Stimulated activated CD4-positive, alpha-beta T cell treated with anti-CD3 and anti-CD28 coated beads, Interleukin-4, amount 100 ng/mL, for 4 hours (primary cell): ENCODE measurements around the gene DENND4C.

ENCODE experiments used
- DNase-seq, 2 experiments: peaks; one replicate each; pipeline ENCODE4 v3.0.0-alpha.2; 2020

Gene DENND4C

DNA sequence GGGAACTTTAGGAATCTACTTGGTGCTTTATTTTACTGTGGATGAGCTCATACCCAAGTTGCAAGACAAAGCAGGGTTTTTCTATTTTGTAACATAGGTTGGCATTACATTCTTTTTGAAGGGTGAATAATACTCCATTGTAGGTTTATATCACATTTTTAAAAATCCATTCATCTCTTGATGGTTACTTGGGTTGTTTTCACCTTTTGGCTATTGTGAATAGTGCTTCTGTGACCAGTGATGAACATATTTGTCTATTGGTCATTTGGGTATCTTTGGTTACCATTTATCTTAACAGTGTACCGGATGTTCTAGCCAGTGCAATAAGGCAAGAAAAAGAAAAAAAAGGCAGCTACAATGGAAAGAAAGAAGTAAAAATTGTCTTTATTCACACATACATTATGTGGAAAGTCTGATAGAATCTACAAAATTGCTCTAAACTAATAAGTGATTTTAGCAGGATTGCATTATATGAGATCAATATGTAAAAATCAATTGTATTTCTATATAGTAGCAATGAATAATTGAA is 40.0 kb downstream of the DENND4C start:
- no peak for DNase-seq

DNA sequence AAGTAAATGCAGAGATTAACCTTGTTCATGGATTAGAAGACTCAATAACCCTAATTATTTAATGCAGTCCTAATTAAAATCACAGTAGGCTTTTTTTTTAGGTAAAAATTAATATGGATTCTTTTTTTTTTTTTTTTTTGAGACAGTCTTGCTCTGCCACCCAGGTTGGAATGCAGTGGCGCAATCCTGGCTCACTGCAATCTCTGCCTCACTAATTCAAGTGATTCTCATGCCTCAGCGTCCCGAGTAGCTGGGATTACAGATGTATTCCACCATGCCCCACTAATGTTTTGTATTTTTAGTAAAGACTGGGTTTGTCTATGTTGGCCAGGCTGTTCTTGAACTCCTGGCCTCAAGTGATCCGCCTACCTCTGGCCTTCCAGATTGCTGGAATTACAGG is 40.6 kb downstream of the DENND4C start:
- no peak for DNase-seq

DNA sequence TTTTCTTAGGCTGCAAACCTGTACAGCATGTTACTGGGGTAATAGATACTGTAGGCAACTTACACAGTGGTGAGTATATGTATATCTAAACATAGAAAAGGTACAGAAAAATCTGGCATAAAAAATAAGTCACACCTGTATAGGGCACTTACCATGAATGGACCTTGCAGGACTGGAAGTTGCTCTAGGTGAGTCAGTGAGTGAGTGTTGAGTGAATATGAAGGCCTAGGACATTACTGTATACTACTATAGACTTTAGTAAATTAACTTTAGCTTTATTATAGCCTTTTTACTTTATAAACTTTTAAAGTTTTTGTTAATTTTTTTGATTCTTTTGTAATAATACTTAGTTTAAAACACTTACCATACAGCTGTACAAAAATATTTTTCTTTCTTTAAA is 51.3 kb downstream of the DENND4C start:
- DNase-seq = no peak

DNA sequence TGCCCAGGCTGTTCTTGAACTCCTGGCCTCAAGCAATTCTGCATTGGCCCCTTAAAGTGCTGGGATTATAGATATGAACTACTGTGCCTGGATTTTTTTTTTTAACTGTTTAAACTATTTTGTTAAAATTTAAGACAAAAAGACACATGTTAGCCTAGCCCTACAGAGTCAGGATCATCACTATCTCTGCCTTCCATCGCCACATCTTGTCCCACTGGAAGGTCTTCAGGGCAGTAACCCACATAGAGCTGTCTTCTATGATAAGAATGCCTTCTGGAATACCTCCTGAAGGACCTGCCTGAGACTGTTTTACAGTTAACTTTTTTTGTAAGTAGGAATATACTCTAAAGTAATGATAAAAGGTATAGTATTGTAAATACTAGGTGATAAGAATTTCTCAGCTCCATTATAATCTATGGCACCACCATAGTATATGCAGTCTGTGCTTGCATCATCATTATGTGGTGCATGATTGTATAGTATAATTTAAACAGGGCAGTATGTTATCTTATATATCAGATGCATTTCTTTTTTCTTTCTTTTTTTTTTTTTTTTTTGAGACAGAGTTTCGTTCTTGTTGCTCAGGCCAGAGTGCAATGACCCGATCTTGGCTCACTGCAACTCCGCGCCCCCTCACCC is 52.7 kb downstream of the DENND4C start:
- no peak for DNase-seq

DNA sequence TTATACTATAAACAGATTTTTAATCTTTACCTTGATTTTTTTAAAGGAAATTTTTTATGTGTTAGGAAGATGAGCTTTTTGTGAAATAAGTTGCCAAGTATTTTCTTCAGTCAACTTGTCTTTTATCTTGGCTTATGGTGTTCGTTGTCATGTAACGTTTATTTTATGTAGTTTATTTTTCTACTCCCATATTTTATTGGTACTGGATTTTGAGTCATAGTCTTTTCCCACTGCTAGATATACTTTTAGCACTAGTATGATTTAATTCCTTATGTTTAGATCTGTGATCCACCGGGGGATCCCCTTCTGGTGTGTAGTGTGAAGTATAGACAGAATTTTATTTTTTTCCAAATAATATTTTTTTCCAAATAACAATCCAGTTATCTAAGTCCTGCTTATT is 54.2 kb downstream of the DENND4C start:
- no peak for DNase-seq

DNA sequence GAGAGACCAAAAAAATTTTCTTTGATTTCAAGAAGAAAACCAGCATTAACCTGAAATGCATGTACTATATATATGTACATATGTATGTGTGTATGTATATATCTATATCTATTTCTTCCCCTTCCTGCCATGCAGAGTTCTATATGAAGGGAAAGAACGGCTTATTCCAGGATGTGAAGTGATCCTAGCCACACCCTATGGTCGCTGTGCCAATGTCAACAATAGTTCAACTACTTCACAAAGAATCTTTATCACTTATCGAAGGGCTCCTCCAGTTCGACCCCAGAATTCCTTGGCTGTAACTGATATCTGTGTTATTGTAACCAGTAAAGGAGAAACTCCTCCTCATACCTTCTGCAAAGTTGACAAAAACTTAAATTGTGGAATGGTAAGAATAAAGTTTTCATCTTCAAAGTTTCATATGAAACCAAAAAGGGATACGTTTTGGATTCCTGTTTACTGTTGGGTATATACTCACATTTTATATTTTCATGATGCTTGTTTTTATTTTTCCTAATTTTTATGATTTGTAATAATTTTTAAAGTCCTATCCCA is 56.2 kb downstream of the DENND4C start:
- no peak for DNase-seq

DNA sequence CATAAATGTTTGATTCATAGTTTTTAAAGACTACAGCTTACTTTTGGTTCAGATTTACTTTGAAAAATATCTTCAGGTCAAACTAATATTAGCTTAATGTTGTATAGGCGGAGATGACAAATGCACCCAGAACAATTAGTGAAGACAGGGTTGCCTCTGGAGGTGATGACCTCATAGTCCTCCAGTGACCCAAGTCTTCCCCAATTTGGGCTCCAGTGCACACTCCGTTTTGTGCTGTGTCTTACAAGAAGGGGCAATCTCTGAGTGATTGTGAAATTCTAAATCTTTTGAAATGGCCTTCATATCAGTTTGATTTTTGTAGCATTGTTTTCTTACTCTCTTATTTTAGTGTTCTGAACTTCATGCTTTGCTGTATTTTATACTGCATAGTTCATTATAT is 57.6 kb downstream of the DENND4C start:
- DNase-seq = no peak

DNA sequence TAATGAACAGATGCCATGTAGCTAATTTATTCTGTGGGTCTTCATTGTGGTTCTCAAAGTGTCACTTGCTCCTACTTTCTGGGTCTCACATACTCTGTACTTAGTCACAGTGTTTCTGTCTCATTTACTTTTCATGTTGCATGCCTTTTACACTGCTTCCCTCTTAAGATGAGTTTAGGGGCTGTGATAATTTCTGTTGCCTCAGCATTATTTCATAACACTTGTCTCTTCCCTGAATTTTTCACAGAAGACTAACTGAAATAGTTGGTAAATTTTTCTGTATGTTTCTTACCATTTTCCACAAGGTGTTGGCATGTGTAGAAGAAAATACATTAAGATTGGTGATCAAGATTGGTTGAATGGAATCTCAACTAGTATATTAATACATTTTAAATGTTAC is 59.6 kb downstream of the DENND4C start:
- no peak for DNase-seq

DNA sequence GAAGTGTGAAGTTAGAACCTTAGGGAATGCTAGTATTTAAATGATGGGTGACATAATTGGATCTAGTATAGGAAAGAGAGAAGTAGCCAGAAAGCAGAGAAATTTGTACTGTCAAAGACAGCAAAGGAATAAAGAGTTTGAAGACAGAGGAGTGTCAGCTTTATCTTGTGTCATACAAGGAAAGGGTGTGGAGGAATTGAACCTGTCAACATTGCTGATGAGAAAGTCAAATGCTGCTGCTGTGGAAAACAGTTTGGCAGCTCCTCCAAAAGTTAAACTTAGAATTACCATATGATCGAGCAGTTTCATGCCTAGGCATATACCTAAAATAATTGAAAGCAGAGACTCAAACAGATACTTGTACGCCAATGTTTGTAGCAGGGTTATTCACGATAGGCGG is 63.7 kb downstream of the DENND4C start:
- no peak for DNase-seq

DNA sequence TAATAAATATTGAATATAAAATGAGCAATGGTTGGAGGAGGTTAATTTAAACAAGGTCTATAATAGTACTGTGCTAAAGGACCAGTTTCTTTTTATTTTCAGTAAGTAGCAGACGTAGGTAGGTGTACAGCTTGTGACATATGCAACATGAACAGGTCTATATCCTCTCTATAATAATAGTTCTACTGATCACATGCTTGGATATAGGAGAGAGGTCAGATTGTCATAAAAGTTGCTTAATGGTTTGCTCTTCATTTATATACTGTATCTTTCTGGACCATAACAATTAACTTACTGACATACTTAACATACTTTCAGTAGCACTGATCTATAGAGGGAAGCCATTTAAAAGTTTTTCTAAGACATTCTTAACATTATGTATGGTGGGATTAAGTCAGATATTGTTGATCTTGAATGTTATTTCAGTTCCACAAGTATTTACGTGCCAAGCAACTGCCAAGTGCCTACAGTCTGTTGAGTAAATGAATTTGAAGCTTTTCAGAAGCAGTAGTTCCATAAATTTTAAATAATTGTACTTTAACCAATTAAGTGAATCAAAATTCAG is 68.0 kb downstream of the DENND4C start:
- no peak for DNase-seq

DNA sequence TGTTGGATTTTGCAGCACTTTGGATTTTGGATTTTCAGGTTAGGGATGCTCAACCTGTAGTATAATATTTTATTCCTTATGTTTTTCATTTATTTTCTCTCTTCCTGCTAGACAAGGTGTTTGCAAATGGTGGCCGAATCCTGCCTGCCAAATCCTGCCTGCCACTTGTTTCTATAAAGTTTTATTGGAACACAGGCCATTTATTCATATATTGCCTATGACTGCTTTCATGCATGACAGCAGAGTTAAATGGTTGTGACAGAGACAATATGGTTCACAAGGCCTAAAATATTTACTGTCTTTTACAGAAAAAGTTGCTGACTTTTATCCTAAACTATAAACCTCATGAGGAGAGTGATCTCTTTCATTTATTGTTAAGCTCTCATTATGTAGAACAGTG is 72.7 kb downstream of the DENND4C start:
- DNase-seq = no peak

DNA sequence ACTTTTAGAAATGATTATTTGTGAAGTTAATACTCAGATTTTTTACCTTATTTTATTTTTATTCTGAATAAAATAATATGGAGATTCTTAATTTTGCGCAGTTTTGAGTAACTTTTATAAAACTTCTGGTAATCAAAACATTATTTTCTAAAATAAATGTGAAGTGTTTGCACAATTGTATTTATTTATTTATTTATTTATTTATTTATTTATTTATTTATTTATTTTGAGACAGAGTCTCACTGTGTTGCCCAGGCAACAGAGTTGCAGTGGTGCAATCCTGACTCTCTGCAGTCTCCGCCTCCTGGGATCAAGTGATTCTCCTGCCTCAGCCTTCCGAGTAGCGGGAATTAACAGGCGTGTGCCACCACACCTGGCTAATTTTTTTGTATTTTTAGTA is 76.1 kb downstream of the DENND4C start:
- no peak for DNase-seq

DNA sequence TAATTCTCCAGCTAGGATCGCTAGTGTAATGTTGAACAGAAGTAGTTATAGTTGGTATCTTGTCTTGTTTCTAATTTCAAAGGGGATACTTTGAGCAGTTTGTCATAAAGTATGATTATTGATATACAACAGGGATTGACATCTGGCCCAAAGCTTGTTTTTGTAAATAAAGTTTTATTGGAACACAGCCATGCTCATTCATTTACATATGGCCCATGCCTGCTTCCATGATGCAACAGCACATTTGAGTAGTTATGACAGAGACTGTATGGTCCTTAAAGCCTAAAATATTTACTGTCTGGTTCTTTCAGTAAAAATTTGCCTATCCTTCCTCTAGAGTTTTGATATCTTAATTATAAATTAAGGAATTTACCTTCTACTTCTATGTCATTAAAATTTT is 79.8 kb downstream of the DENND4C start:
- no peak for DNase-seq

DNA sequence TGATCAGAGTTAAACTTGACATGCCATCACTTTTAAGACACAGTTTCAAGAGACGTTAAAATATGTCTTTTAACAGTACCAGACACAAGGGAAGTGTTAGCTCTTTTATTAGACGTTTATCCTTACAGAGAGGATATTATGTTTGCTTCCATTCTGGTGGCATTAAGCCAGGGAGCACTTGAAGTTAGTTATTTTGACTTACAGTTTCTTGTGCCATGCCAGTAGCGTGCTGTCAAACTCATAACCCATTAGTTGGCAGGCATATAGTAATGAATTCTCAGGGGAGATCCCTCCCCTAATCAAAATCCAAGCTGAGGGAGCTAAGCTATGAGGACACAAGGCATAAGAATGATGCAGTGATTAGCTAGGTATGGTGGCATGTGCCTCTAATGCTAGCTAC is 83.1 kb downstream of the DENND4C start:
- DNase-seq = no peak

DNA sequence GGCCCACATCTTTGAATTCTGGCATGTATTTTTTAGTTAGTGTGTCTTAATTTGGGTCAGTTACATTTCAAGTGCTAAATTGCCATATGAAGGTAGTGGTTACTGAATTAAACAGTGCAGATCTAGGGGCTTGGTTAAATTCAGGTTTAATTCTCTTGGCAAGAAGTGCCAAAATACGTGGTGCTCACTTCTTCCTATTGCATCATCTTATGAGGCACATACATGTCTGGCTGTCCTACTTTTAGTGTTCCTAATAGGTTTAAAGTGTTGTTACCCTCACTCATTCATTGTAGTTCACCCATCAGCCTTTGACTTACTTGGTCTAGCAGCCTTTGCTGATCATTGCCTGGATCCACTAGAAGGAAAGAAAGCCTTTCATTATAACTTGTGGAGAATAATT is 90.0 kb downstream of the DENND4C start:
- DNase-seq = no peak

DNA sequence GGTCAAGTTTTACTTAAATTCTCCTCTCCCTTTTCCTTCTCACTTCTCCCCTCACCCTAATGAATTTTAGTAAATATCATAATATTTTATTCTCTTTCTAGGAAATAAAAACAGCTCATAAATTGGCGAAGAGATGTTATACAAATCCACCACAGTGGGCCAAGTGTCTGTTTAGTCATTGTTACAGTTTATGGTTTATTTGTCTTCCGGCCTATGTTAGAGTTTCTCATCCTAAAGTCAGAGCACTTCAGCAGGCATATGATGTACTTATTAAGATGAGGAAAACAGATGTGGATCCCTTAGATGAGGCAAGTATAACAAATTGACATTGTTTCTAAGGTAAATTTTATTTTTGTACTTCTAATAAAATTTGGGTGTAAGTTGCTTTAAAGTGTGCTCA is 101.4 kb downstream of the DENND4C start:
- DNase-seq = no peak

DNA sequence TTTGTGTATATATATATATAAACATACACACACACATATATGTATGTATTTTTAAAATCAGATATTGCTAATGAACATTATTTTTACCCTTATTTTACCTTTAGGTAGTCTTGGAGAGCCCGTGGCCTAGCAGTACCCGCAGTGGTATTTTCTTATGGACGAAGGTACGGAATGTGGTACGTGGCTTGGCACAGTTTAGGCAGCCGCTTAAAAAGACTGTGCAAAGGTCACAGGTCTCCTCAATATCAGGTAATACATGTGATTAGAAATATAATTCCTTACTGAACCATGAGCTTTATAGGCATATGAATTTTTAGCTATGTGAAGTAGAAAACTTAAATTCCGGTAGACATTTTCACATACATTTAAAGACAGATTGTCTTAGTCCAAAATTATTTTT is 105.7 kb downstream of the DENND4C start:
- no peak for DNase-seq

DNA sequence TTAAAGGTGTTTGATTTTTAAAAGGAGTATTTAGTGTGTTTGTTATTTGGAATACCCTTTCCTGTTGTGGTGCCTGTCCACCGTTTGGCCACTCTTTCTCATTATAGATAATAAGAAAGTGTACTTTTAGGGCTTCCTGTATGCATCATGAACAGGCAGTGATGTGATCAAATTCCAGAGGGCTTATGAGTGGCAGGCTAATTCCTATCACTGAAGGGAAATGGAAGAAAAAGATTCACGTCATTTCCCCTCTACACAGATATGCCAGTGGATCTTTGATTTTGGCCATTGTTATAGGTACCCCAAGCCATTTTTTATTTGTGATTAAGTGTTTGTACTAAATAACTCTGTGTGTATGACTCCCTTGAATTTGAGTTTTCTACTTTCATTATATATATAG is 112.5 kb downstream of the DENND4C start:
- DNase-seq = no peak

DNA sequence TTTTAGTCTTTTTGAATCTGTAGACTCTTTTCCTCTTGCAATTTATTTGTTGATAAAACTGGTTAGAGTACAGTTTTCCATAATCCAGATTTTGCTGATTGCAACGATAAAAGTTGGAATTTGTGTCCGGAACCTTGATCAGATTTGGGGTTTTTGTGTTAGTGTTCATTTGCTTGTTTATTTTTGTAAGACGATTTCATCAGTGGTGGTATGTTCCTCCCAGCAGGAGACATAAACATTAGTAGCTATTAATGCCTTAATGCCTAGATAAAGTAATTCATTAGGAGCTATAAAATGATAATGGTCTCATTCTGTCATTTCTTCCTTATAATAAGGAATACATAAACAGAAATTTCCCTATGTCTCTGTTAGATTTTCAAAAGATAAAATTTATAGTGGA is 128.2 kb downstream of the DENND4C start:
- no peak for DNase-seq

DNA sequence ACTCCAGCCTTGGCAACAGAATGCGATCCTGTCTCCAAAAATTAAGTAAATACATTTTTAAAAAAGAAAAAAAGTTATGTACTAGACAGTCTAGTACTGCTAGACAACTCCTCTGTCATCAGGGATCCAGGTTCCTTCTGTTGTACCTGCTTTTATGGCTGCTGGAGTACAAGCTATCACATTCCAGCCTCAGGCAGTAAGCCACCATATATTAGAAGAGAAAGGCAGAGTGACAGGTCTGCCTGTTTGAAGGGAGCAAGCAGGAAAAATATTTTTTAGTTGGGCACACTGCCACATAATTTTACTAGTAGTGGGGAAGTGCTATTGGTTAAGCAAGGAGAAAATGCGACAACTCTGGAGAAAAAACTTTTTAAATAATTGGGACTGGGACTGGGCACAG is 138.6 kb downstream of the DENND4C start:
- no peak for DNase-seq

DNA sequence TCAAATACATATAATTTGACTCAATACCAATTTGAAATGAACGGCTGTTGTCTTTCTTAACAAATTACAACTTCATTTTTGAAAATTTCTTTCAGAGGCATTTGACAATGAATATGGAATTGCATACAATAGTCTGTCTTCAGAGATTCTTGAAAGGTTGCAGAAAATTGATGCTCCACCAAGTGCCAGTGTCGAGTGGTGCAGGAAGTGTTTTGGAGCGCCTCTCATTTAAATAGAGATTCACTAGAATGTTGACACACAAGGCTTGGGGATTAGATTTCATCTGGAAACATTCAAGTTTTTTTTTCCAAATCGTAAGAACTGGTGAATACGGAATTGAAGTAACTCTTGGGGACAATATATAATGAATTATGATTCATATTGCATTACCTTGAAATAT is 141.4 kb downstream of the DENND4C start:
- DNase-seq = no peak

DNA sequence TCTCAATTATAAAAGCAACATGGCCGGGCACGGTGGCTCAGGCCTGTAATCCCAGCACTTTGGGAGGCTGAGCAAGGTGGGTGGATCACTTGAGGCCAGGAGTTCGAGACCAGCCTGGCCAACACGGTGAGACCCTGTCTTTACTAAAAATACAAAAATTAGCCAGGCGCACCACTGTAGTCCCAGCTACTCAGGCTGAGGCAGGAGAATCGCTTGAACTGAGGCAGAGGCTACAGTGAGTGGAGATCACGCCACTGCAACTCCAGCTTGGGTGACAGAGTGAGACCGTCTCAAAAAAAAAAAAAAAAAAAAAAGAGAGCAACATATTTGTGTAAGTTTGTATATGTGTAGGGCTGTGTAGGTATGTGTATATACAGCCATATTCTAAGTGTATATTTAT is 142.1 kb downstream of the DENND4C start:
- no peak for DNase-seq

DNA sequence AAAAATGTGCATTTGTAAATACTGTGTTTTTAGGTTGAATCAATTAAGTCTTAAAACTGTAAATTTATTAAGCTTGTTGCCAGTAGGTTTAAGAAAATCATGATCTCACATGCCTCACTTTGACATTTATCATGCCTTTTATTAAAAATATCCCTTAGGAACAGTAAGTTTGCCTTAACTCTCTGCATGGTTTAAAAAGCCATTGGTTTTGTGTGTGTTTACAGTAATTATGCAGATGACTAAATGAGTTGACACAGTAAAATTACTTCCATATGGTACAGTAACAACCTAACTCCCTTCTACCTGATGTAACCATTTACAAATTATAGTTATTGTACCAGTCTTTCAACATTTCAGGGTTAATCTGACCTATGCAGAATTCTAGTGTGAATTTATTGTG is 143.0 kb downstream of the DENND4C start:
- DNase-seq = no peak

DNA sequence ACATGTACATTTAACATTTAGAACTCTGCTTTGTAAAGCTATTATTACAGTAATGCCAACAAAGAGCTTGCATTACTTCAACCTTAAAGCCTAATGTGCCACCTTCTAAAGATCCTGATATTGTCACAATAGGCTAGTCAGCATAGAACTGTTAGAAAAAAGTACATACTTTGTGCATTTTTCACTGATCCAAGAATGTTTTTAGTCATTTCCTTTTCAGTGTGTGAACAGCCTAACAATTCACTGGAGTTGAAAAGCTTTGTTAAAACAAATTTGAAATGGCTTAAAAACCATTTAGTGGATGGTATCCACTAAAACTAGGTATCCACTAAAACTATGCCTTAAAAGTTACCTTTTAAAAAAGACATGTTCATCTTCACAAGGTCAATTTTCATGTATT is 145.0 kb downstream of the DENND4C start:
- DNase-seq = no peak

DNA sequence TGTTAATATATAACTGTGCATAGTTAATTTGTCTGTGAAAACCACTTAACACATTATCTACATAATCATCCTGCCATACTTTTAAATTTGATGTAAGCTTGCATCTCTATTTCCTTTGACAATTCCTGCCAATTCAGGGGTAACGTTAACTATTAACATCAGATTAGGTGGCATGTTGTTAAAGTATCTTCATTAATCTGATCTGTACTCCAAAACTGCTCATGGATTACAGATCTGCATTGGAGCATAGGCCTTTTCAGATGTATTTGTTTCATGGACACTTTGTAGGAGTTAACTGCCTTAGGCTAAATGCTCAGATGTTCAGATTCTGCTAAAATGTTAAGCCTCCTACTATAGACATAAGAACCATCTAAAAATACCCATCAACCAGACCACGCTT is 146.4 kb downstream of the DENND4C start:
- DNase-seq = no peak
